ENCODE measurements around the gene PAK3.

PAK3 gene

GRCh38 chrX:111095974-111096895 lies at the start of gene PAK3:
Gene PAK3, plus strand, starts transcription at chrX:111096191. Its CDS starts 26,913 bp downstream, at chrX:111123104.
- peak within 1 kb of the TSS; percentile 25 for H3K4me2 ChIP-seq (ENCODE audit: low read depth, low read length, poor library complexity, severe bottlenecking)
- no peaks in the 10 kb centered on the region for H3F3A ChIP-seq (ENCODE audit: insufficient read depth)
- H3K4me3 ChIP-seq (ENCODE audit: insufficient read depth, low read length, poor library complexity, severe bottlenecking), result no peak within 1 kb of the TSS
- no peak within 1 kb of the TSS for H3K9ac ChIP-seq (ENCODE audit: low read length)
- H3K79me2 ChIP-seq (ENCODE audit: insufficient read depth, low read length), result no peaks in the 10 kb centered on the region
- no peaks in the 10 kb centered on the region for H3K9me3 ChIP-seq (ENCODE audit: insufficient read depth, low read length)
- no peaks in the 10 kb centered on the region for H4K20me1 ChIP-seq (ENCODE audit: low read depth, low read length)
- TF ChIP-seq EZH2phosphoT487 (conservative IDR thresholded peaks at IDR 0.05; ENCODE audit: low read length), result no peak
- TF ChIP-seq CTCF (IDR thresholded peaks at IDR 0.05; ENCODE audit: insufficient read depth, low read length, poor library complexity, severe bottlenecking), result no peak
- no peaks in the 10 kb centered on the region for H3K27me3 ChIP-seq (ENCODE audit: low read length)
- no peak within 1 kb of the TSS for H3K27ac ChIP-seq (ENCODE audit: low read depth, low read length)
- H2AFZ ChIP-seq (ENCODE audit: low read depth, low read length, severe bottlenecking), result no peak within 1 kb of the TSS
- no peaks in the 10 kb centered on the region for H3K36me3 ChIP-seq (ENCODE audit: low read length)
- no peaks in the 10 kb centered on the region for H3K9me2 ChIP-seq (replicated peaks; ENCODE audit: insufficient read depth, low read length)

DNA sequence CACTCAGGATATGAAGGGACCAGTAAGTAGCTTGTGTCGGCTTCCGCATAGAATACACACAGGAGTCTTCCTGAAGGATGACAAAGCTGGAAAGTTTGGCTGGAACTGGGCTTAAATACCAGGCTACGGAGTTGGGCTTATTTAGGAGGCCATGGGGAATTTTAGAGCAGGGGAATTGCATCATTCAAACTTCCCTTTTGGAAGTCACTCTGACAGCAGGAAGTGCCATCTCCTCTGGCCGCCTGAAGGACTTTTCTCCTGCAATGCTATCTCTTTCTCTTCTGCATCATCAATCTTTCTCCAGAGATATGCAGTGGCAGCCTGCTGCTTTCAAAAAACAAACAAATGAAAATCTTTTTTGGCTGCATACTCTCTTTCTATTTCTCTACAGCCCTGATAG lies 48.4 kb upstream of the PAK3 start:
- Histone ChIP-seq H4K20me1 (ENCODE audit: low read depth, low read length) (no peaks in the 10 kb centered on the region), H3K36me3 (ENCODE audit: low read length) (no peaks in the 10 kb centered on the region), H3K9me3 (ENCODE audit: insufficient read depth, low read length) (no peaks in the 10 kb centered on the region), H3K9me2 (replicated peaks; ENCODE audit: insufficient read depth, low read length) (no peaks in the 10 kb centered on the region), H3K27me3 (ENCODE audit: low read length) (no peaks in the 10 kb centered on the region), H3F3A (ENCODE audit: insufficient read depth) (no peaks in the 10 kb centered on the region), H3K9ac (ENCODE audit: low read length) (no peak overlapping the region), H3K4me3 (ENCODE audit: insufficient read depth, low read length, poor library complexity, severe bottlenecking) (no peak overlapping the region), H3K27ac (ENCODE audit: low read depth, low read length) (no peak overlapping the region), H3K79me2 (ENCODE audit: insufficient read depth, low read length) (no peaks in the 10 kb centered on the region), H3K4me2 (ENCODE audit: low read depth, low read length, poor library complexity, severe bottlenecking) (no peak overlapping the region), H2AFZ (ENCODE audit: low read depth, low read length, severe bottlenecking) (no peak overlapping the region)
- no peak for TF ChIP-seq EZH2phosphoT487 (conservative IDR thresholded peaks at IDR 0.05; ENCODE audit: low read length)
- no peak for TF ChIP-seq CTCF (IDR thresholded peaks at IDR 0.05; ENCODE audit: insufficient read depth, low read length, poor library complexity, severe bottlenecking)

DNA sequence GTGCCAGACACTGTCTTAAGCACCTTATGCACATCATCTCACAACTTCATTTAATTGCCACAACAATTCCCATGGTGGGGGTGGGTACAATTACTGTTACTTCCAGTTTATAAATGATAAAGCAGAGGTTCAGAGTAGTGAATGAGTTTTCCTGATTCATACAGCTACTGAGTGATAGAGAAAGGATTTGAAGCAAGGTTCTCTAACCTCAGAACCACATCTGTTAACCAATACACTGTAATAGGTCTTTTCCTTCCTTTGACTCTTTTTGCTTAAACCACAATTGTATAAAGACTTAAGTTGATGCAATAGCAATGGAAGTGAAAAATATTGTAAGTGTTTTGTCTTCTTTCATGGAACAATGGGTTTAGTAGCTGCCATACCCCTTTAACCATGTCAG lies 43.5 kb upstream of the PAK3 start:
- no peak overlapping the region for H3K4me3 ChIP-seq (ENCODE audit: insufficient read depth, low read length, poor library complexity, severe bottlenecking)
- no peaks in the 10 kb centered on the region for H4K20me1 ChIP-seq (ENCODE audit: low read depth, low read length)
- no peaks in the 10 kb centered on the region for H3K79me2 ChIP-seq (ENCODE audit: insufficient read depth, low read length)
- H2AFZ ChIP-seq (ENCODE audit: low read depth, low read length, severe bottlenecking), result no peak overlapping the region
- H3K9ac ChIP-seq (ENCODE audit: low read length), result no peak overlapping the region
- H3K36me3 ChIP-seq (ENCODE audit: low read length), result no peaks in the 10 kb centered on the region
- H3K27ac ChIP-seq (ENCODE audit: low read depth, low read length), result no peak overlapping the region
- H3F3A ChIP-seq (ENCODE audit: insufficient read depth), result no peaks in the 10 kb centered on the region
- H3K4me2 ChIP-seq (ENCODE audit: low read depth, low read length, poor library complexity, severe bottlenecking), result no peak overlapping the region
- H3K9me2 ChIP-seq (replicated peaks; ENCODE audit: insufficient read depth, low read length), result no peaks in the 10 kb centered on the region
- TF ChIP-seq CTCF (IDR thresholded peaks at IDR 0.05; ENCODE audit: insufficient read depth, low read length, poor library complexity, severe bottlenecking), result no peak
- TF ChIP-seq EZH2phosphoT487 (conservative IDR thresholded peaks at IDR 0.05; ENCODE audit: low read length), result no peak
- no peaks in the 10 kb centered on the region for H3K27me3 ChIP-seq (ENCODE audit: low read length)
- H3K9me3 ChIP-seq (ENCODE audit: insufficient read depth, low read length), result no peaks in the 10 kb centered on the region
